Spleen (tissue), 11 donors: ENCODE data around the gene RTKN. TPM values are rescaled to one million over a fixed set of nuclear protein-coding genes. Genes with fewer than 3 reads are reported as not detected.
"Not testable (repeated sequence)": the region's sequence is repeated elsewhere in the genome, so short reads cannot be mapped to it uniquely, and the experiment has no call there.

Experiments
- DNase-seq: peaks from one replicate; pipeline ENCODE4 v3.0.0-alpha.2; 2020
- H3K27ac ChIP-seq, 8 donors: fragments of 200-600 bp; sonication (generic) in 7 of 8; 1 replicate in 4 of 8; 2 replicates in 4 of 8; pipeline versions ENCODE4 v1.5.0 to v1.8.0; 2016 to 2021; ENCODE audit warnings: inconsistent platforms in 4 of 8, mild to moderate bottlenecking in 4 of 8, moderate library complexity in 1 of 8
- H3K27me3 ChIP-seq, 7 donors: fragments of 200-600 bp; sonication (generic) in 6 of 7; replicated peaks in 1 of 7; 1 replicate in 4 of 7; 2 replicates in 3 of 7; pipeline versions ENCODE4 v1.5.0 to v1.8.0; 2016 to 2021; ENCODE audit warnings: inconsistent platforms in 3 of 7, mild to moderate bottlenecking in 1 of 7
- H3K36me3 ChIP-seq, 6 donors: fragments of 200-600 bp; sonication (generic) in 5 of 6; 1 replicate in 4 of 6; 2 replicates in 2 of 6; pipeline versions ENCODE4 v1.5.0 to v1.8.0; 2016 to 2021; ENCODE audit warnings: inconsistent platforms in 2 of 6
- H3K4me1 ChIP-seq, 6 donors: fragments of 200-600 bp; sonication (generic) in 5 of 6; 1 replicate in 3 of 6; 2 replicates in 3 of 6; pipeline versions ENCODE4 v1.5.0 to v1.8.0; 2016 to 2021; ENCODE audit warnings: inconsistent platforms in 3 of 6
- H3K4me3 ChIP-seq, 8 donors: fragments of 200-600 bp; sonication (generic) in 7 of 8; 1 replicate in 4 of 8; 2 replicates in 4 of 8; pipeline versions ENCODE4 v1.5.0 to v1.8.0; 2016 to 2021; ENCODE audit warnings: inconsistent platforms in 4 of 8, mild to moderate bottlenecking in 4 of 8, moderate library complexity in 2 of 8
- H3K9me3 ChIP-seq, 8 donors: fragments of 200-600 bp; sonication (generic) in 7 of 8; 1 replicate in 4 of 8; 2 replicates in 4 of 8; pipeline versions ENCODE4 v1.5.0 to v1.8.0; 2016 to 2021; ENCODE audit warnings: inconsistent platforms in 4 of 8
- CTCF ChIP-seq, 11 experiments: fragments of 200-600 bp in 7 of 11; fragments of 450-650 bp in 4 of 11; sonication (generic) in 4 of 11; IDR thresholded peaks in 8 of 11; conservative IDR thresholded peaks in 3 of 11; 1 replicate in 7 of 11; 2 replicates in 4 of 11; pipeline versions ENCODE4 v1.4.0 to v1.8.0; 2016 to 2021; ENCODE audit warnings: antibody characterized with exemption in 11 of 11, inconsistent platforms in 4 of 11, mild to moderate bottlenecking in 1 of 11
- POLR2A ChIP-seq, 3 donors: fragments of 450-650 bp; IDR thresholded peaks; one replicate each; pipeline ENCODE4 v1.5.1; 2017; ENCODE audit warnings: antibody characterized with exemption in 3 of 3, mild to moderate bottlenecking in 1 of 3
- POLR2AphosphoS5 ChIP-seq, 3 donors: sonication (generic); formaldehyde crosslinking; IDR thresholded peaks; one replicate each; pipeline ENCODE4 v1.5.1; 2017; ENCODE audit warnings: antibody characterized with exemption in 3 of 3
- WGBS, 5 donors: extraction: QIAGEN DNeasy Blood & Tissue Kit in 3 of 5; methylation state at CpG; one replicate each; pipeline versions ENCODE4 v1.1.5 to v1.1.7; 2013 to 2018; 5-methylcytosine and 5-hydroxymethylcytosine counted together
- intact Hi-C: fragments of 100-400 bp; cut with DNase I; formaldehyde crosslinking; loops from one replicate; pipeline ENCODE4 v1.15.0; 2023; ENCODE audit warnings: low total_unique reads
- polyA plus RNA-seq, 3 donors: library from polyadenylated mRNA; stranded (reverse); fragments of 200-250 nt; gene quantifications; one replicate each; pipeline ENCODE4 v1.2.1, GENCODE V29; 2013
- total RNA-seq, 7 donors: library from RNA; depleted of rRNA in 3 of 7; stranded (reverse); fragments of >200 nt in 3 of 7; fragmentation: NEBNext Ultra II Directional in 4 of 7; extraction: Animal tissue kit (Norgen Biotek cat#: 25700) in 4 of 7; gene quantifications; one replicate each; pipeline versions ENCODE4 v1.1.0 to v1.2.1, GENCODE V29; 2016 to 2021
- donor health status: healthy with polysubstance abuse.
- donor health status: DM: no; HTN: no; CAD: no; lungs with moderate emphysema.
- donor health status: DM: no; HTN: no; CAD: no.
- donor health status: Bipolar disorder and iron deficiency.
- donor health status: healthy.
- donor health status: DM: no; HTN: no; CAD: no.
- donor health status: DM: yes; HTN: yes; CAD: no.

The RTKN gene
- total and polyA plus RNA-seq, 10 donors, result 3.2 to 11.1 (median 7.1) TPM

- WGBS, 5 donors, result 79 to 93% (median 85%) methylated on average over 13 of the region's 13 CpGs
- Histone ChIP-seq H3K4me3 (peak overlapping the region in 3 of 8 donors; percentile 55 to 91 (median 70)), H3K27ac (peak overlapping the region in 3 of 8 donors; percentile 95 to 100 (median 99)), H3K36me3 (peaks cover 0 to 35% (median 20%) of the 10 kb centered on the region in 6 donors), H3K4me1 (peaks cover 37 to 75% (median 54%) of the 10 kb centered on the region in 6 donors)
- TF ChIP-seq POLR2AphosphoS5 (IDR thresholded peaks at IDR 0.05), result peak; percentile 55 to 68 (median 55)
- DNase-seq, result peak; percentile 71
- intact Hi-C loops, H3K9me3 ChIP-seq, H3K27me3 ChIP-seq: not testable (repeated sequence)
Observed at GRCh38 chr2:74459503-74460118, 17.9 kb upstream of the RTKN start.

GRCh38 chr2:74458938-74459363, 17.2 kb upstream of the RTKN start:
- Histone ChIP-seq H3K9me3 (no peaks in the 10 kb centered on the region), H3K36me3 (peaks cover 0 to 35% (median 20%) of the 10 kb centered on the region in 6 donors), H3K4me1 (peaks cover 33 to 74% (median 50%) of the 10 kb centered on the region in 6 donors), H3K27ac (peak overlapping the region; percentile 77 to 100 (median 98)), H3K4me3 (peak overlapping the region; percentile 55 to 91 (median 72)), H3K27me3 (no peaks in the 10 kb centered on the region)
- intact Hi-C loops, result no loop called here
- peak; percentile 78 for DNase-seq
- 5 to 11% (median 6%) methylated on average over 10 of the region's 10 CpGs for WGBS, 5 donors
- TF ChIP-seq POLR2AphosphoS5 (IDR thresholded peaks at IDR 0.05) (no peak), CTCF (IDR thresholded peaks at IDR 0.05 in 8 of 11, conservative IDR thresholded peaks at IDR 0.05 in 3 of 11) (no peak), POLR2A (IDR thresholded peaks at IDR 0.05) (no peak)

DNA sequence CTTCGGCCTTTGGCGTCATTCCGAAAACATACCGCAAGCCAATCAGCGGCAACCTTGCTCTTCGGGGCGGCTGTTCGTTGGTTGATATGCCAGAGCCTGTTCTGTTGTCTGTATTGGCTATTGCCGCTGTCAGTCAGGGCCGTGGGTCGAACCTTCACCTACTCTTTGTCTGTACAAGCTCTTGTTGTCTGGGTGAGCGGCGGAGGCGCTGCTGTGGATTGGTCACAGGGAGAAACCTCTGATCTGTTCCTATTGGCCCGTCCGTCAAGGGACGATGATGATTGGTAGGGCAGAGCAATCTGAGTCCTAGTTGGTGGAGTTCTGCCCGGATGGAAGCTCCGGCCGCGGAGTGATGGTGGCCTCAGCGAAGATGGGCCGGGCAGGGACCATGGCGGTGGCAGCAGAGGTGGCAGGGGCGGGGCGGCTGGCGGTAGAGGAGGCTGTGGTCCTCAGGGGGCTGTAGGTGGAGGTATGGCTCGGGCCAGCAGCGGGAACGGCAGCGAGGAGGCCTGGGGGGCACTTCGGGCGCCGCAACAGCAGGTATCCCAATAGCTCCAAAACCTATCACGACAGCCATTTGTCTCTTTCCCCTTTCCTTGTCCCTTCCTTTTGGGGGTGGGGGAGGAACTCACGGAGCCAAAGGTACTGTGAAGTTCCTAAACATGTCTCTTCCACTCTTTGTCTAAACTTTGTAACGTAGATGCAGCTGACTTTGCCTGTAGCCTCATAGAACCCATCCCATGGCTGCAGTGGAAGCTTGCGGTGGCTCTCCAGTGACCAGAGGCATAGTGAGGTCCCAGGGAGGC, 16.6 kb upstream of the RTKN start, which contains the start of gene WBP1:
Gene WBP1 (plus strand): TSS at position 307 of the 806 bp plus-strand sequence. CDS start 165 bp downstream, at position 472.
- Histone ChIP-seq H3K27ac (peak within 1 kb of the TSS; percentile 95 to 100 (median 98)), H3K9me3 (no peaks in the 10 kb centered on the region), H3K4me1 (peaks cover 32 to 67% (median 44%) of the 10 kb centered on the region in 6 donors), H3K4me3 (peak within 1 kb of the TSS; percentile 55 to 91 (median 72)), H3K36me3 (peaks cover 0 to 35% (median 20%) of the 10 kb centered on the region in 6 donors), H3K27me3 (no peaks in the 10 kb centered on the region)
- peak; percentile 99 for DNase-seq
- intact Hi-C loops, result no loop called here
- peak in 1 of 11 experiments; percentile 22 for TF ChIP-seq CTCF (IDR thresholded peaks at IDR 0.05 in 8 of 11, conservative IDR thresholded peaks at IDR 0.05 in 3 of 11)
- peak; percentile 90 to 93 (median 92) for TF ChIP-seq POLR2AphosphoS5 (IDR thresholded peaks at IDR 0.05)
- peak; percentile 64 to 76 (median 65) for TF ChIP-seq POLR2A (IDR thresholded peaks at IDR 0.05)
- WGBS, 5 donors, result 0 to 2% (median 0%) methylated on average over 26 to 38 of the region's 38 CpGs

DNA sequence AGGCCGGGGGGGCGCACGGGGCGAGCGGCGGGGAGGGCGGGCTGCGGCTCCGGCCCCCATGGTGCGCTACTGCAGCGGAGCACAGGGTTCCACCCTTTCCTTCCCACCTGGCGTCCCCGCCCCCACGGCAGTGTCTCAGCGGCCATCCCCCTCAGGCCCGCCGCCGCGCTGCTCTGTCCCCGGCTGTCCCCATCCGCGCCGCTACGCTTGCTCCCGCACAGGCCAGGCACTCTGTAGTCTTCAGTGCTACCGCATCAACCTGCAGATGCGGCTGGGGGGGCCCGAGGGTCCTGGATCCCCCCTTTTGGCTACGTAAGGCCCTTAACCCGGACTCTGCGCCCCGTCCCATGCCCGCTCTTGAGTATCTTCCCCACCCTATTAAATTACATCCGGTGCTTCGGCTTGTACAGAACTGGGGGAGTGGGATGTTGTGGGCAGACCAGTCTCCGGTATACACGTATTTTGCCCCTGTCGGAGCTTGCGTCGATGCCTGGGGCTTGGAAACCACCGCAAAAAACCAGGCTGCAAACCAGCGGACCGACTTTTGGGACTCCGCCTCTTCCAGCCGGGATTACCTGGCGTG, 15.9 kb upstream of the RTKN start:
- TF ChIP-seq CTCF (IDR thresholded peaks at IDR 0.05 in 8 of 11, conservative IDR thresholded peaks at IDR 0.05 in 3 of 11), result peak in 1 of 11 experiments; percentile 9
- peak; percentile 35 to 91 (median 62) for TF ChIP-seq POLR2A (IDR thresholded peaks at IDR 0.05)
- peak; percentile 93 to 98 (median 97) for TF ChIP-seq POLR2AphosphoS5 (IDR thresholded peaks at IDR 0.05)
- intact Hi-C loops, result no loop called here
- Histone ChIP-seq H3K36me3 (peaks cover 0 to 28% (median 17%) of the 10 kb centered on the region in 6 donors), H3K27me3 (no peaks in the 10 kb centered on the region), H3K9me3 (no peaks in the 10 kb centered on the region), H3K27ac (peak overlapping the region; percentile 95 to 100 (median 98)), H3K4me1 (peaks cover 32 to 65% (median 41%) of the 10 kb centered on the region in 6 donors), H3K4me3 (peak overlapping the region; percentile 55 to 91 (median 72))
- peak; percentile 97 for DNase-seq
- WGBS, 5 donors, result 0 to 1% (median 0%) methylated on average over 30 to 46 of the region's 46 CpGs
